Parathyroid adenoma (tissue), 2 donors: Measurements from ENCODE around the gene PER1.

Experiments used
- H2AFZ ChIP-seq: fragments of 300-600 bp; sonication (generic); one replicate; pipeline ENCODE4 v1.7.0; 2017; ENCODE audit warnings: antibody characterized with exemption, mild to moderate bottlenecking
- H3K27ac ChIP-seq: fragments of 300-600 bp; sonication (generic); one replicate; pipeline ENCODE4 v1.7.0; 2017
- H3K27me3 ChIP-seq: fragments of 300-600 bp; sonication (generic); one replicate; pipeline ENCODE4 v1.7.0; 2017; ENCODE audit warnings: low read length; ENCODE audit not compliant: control insufficient read depth, insufficient read depth
- H3K36me3 ChIP-seq: fragments of 300-600 bp; sonication (generic); one replicate; pipeline ENCODE4 v1.7.0; 2017; ENCODE audit warnings: low read length; ENCODE audit not compliant: control insufficient read depth, insufficient read depth
- H3K4me1 ChIP-seq: fragments of 300-600 bp; sonication (generic); one replicate; pipeline ENCODE4 v1.7.0; 2017; ENCODE audit warnings: control low read depth
- H3K4me2 ChIP-seq: fragments of 300-600 bp; sonication (generic); one replicate; pipeline ENCODE4 v1.7.0; 2017; ENCODE audit warnings: low read length
- H3K4me3 ChIP-seq: fragments of 300-600 bp; sonication (generic); one replicate; pipeline ENCODE4 v1.7.0; 2017; ENCODE audit warnings: low read depth, low read length
- H3K79me2 ChIP-seq: fragments of 300-600 bp; sonication (generic); one replicate; pipeline ENCODE4 v1.7.0; 2017; ENCODE audit warnings: control low read depth
- H3K9ac ChIP-seq: fragments of 300-600 bp; sonication (generic); one replicate; pipeline ENCODE4 v1.7.0; 2017; ENCODE audit warnings: mild to moderate bottlenecking
- H3K9me3 ChIP-seq: fragments of 300-600 bp; sonication (generic); one replicate; pipeline ENCODE4 v1.7.0; 2017; ENCODE audit warnings: low read length; ENCODE audit not compliant: control insufficient read depth
- CTCF ChIP-seq: fragments of 300-600 bp; sonication (generic); IDR thresholded peaks from one replicate; pipeline ENCODE4 v1.7.0; 2017; ENCODE audit warnings: antibody characterized with exemption, mild to moderate bottlenecking
- donor health status: primary hyperparathyroidism.

The PER1 gene

GRCh38 chr17:8144401-8145231 is 7.6 kb downstream of the PER1 start:
- Histone ChIP-seq H3K9ac (no peak overlapping the region), H3K4me1 (no peaks in the 10 kb centered on the region), H3K27ac (no peak overlapping the region), H3K27me3 (no peaks in the 10 kb centered on the region), H3K4me2 (no peak overlapping the region), H3K4me3 (no peak overlapping the region), H3K36me3 (no peaks in the 10 kb centered on the region), H2AFZ (no peak overlapping the region), H3K79me2 (peaks cover 23% of the 10 kb centered on the region), H3K9me3 (no peaks in the 10 kb centered on the region)
- TF ChIP-seq CTCF: no peak

- Histone ChIP-seq H3K27ac (no peak overlapping the region), H3K4me3 (no peak overlapping the region), H2AFZ (no peak overlapping the region), H3K36me3 (no peaks in the 10 kb centered on the region), H3K4me2 (no peak overlapping the region), H3K4me1 (no peaks in the 10 kb centered on the region), H3K79me2 (peaks cover 18% of the 10 kb centered on the region), H3K9ac (no peak overlapping the region), H3K27me3 (no peaks in the 10 kb centered on the region), H3K9me3 (no peaks in the 10 kb centered on the region)
- no peak for TF ChIP-seq CTCF
Observed at GRCh38 chr17:8143581-8144400, 8.4 kb downstream of the PER1 start.

GRCh38 chr17:8142887-8143580 is 9.2 kb downstream of the PER1 start:
- no peaks in the 10 kb centered on the region for H3K27me3 ChIP-seq
- H3K9me3 ChIP-seq: no peaks in the 10 kb centered on the region
- H3K79me2 ChIP-seq: peaks cover 11% of the 10 kb centered on the region
- no peak overlapping the region for H3K4me2 ChIP-seq
- peaks cover 3% of the 10 kb centered on the region for H3K4me1 ChIP-seq
- no peak overlapping the region for H2AFZ ChIP-seq
- H3K9ac ChIP-seq: no peak overlapping the region
- no peaks in the 10 kb centered on the region for H3K36me3 ChIP-seq
- no peak for TF ChIP-seq CTCF
- no peak overlapping the region for H3K27ac ChIP-seq
- H3K4me3 ChIP-seq: no peak overlapping the region

- Histone ChIP-seq H3K9ac (no peak overlapping the region), H3K27ac (no peak overlapping the region), H3K9me3 (no peaks in the 10 kb centered on the region), H3K79me2 (peaks cover 6% of the 10 kb centered on the region), H3K4me2 (no peak overlapping the region), H3K4me1 (peaks cover 5% of the 10 kb centered on the region), H3K36me3 (no peaks in the 10 kb centered on the region), H2AFZ (no peak overlapping the region), H3K27me3 (no peaks in the 10 kb centered on the region), H3K4me3 (no peak overlapping the region)
- no peak for TF ChIP-seq CTCF
Observed at GRCh38 chr17:8142158-8142886, 9.9 kb downstream of the PER1 start.
